ENCODE results near the gene TBX2. TPM values are rescaled to one million over a fixed set of nuclear protein-coding genes. Genes with fewer than 3 reads are reported as not detected.

The TBX2 gene
- total and polyA plus RNA-seq, 5 experiments from 2014 or later = 0.13 TPM; not detected in 4

GRCh38 chr17:61385577-61386236 lies 13.9 kb upstream of the TBX2 start:
- Mint-ChIP-seq H3K27ac (no peak overlapping the region), H3K36me3 (peaks cover 0 to 5% (median 2%) of the 10 kb centered on the region in 3 donors), H3K9me3 (no peaks in the 10 kb centered on the region), H3K4me3 (no peak overlapping the region), H3K4me1 (peaks cover 3 to 7% (median 5%) of the 10 kb centered on the region in 4 donors), H3K27me3 (peaks cover 0 to 9% (median 6%) of the 10 kb centered on the region in 5 donors)
- POLR2A ChIA-PET = no interaction called here
- ATAC-seq = no peak
- peak in 1 of 10 donors; percentile 18 for DNase-seq

- Mint-ChIP-seq H3K9me3 (no peaks in the 10 kb centered on the region), H3K27me3 (peaks cover 0 to 9% (median 6%) of the 10 kb centered on the region in 5 donors), H3K4me3 (no peak overlapping the region), H3K27ac (no peak overlapping the region), H3K4me1 (peaks cover 3 to 7% (median 5%) of the 10 kb centered on the region in 4 donors), H3K36me3 (peaks cover 0 to 2% (median 1%) of the 10 kb centered on the region in 3 donors)
- ATAC-seq (no peak), DNase-seq (peak in 1 of 10 donors; percentile 59)
- POLR2A ChIA-PET = no interaction called here
Measured at GRCh38 chr17:61386251-61386650, 13.4 kb upstream of the TBX2 start.

GRCh38 chr17:61387011-61387410 lies 12.6 kb upstream of the TBX2 start:
- DNase-seq = peak in 1 of 10 donors; percentile 41
- POLR2A ChIA-PET = no interaction called here
- H3K4me3 Mint-ChIP-seq = no peak overlapping the region

GRCh38 chr17:61387511-61388305 lies 11.9 kb upstream of the TBX2 start:
- POLR2A ChIA-PET = no interaction called here
- H3K36me3 Mint-ChIP-seq = peaks cover 0 to 6% (median 5%) of the 10 kb centered on the region in 3 donors
- DNase-seq = peak in 1 of 10 donors; percentile 53
- H3K27ac Mint-ChIP-seq = no peak overlapping the region
- peaks cover 3 to 7% (median 5%) of the 10 kb centered on the region in 4 donors for H3K4me1 Mint-ChIP-seq
- ATAC-seq = no peak
- H3K27me3 Mint-ChIP-seq = peaks cover 0 to 9% (median 6%) of the 10 kb centered on the region in 5 donors
- H3K9me3 Mint-ChIP-seq = no peaks in the 10 kb centered on the region
- no peak overlapping the region for H3K4me3 Mint-ChIP-seq

More at GRCh38 chr17:61387011-61387410, 12.6 kb upstream of the TBX2 start:
- Mint-ChIP-seq H3K9me3 (no peaks in the 10 kb centered on the region), H3K4me1 (peaks cover 3 to 7% (median 5%) of the 10 kb centered on the region in 4 donors), H3K27ac (no peak overlapping the region), H3K27me3 (peaks cover 0 to 9% (median 6%) of the 10 kb centered on the region in 5 donors), H3K36me3 (peaks cover 0 to 2% (median 1%) of the 10 kb centered on the region in 3 donors)
- ATAC-seq = no peak

GRCh38 chr17:61388561-61389356 lies 10.9 kb upstream of the TBX2 start:
- POLR2A ChIA-PET = no interaction called here
- no peak for DNase-seq
- peaks cover 3 to 7% (median 5%) of the 10 kb centered on the region in 4 donors for H3K4me1 Mint-ChIP-seq
- peaks cover 0 to 10% (median 5%) of the 10 kb centered on the region in 3 donors for H3K36me3 Mint-ChIP-seq
- H3K9me3 Mint-ChIP-seq = no peaks in the 10 kb centered on the region
- no peak overlapping the region for H3K4me3 Mint-ChIP-seq
- ATAC-seq = no peak
- no peak overlapping the region for H3K27ac Mint-ChIP-seq
- peaks cover 0 to 9% (median 6%) of the 10 kb centered on the region in 5 donors for H3K27me3 Mint-ChIP-seq

- POLR2A ChIA-PET = no interaction called here
- ATAC-seq (peak; percentile 46 to 48), DNase-seq (peak in 3 of 10 donors; percentile 36 to 49 (median 47))
- Mint-ChIP-seq H3K27ac (peak overlapping the region in 1 of 10 donors; percentile 12), H3K36me3 (peaks cover 0 to 10% (median 5%) of the 10 kb centered on the region in 3 donors), H3K4me1 (peaks cover 4 to 7% (median 5%) of the 10 kb centered on the region in 4 donors), H3K4me3 (no peak overlapping the region), H3K9me3 (no peaks in the 10 kb centered on the region), H3K27me3 (peaks cover 0 to 13% (median 6%) of the 10 kb centered on the region in 5 donors)
Measured at GRCh38 chr17:61389670-61390478, 9.8 kb upstream of the TBX2 start.

- Mint-ChIP-seq H3K27me3 (peaks cover 2 to 19% (median 10%) of the 10 kb centered on the region in 5 donors), H3K4me1 (peaks cover 4 to 7% (median 6%) of the 10 kb centered on the region in 4 donors), H3K27ac (peak overlapping the region in 1 of 10 donors; percentile 59), H3K4me3 (no peak overlapping the region), H3K9me3 (no peaks in the 10 kb centered on the region), H3K36me3 (peaks cover 0 to 7% (median 5%) of the 10 kb centered on the region in 3 donors)
- no peak for ATAC-seq
- POLR2A ChIA-PET = no interaction called here
- no peak for DNase-seq
Measured at GRCh38 chr17:61390479-61390791, 9.2 kb upstream of the TBX2 start.

- H3K36me3 Mint-ChIP-seq = peaks cover 0 to 7% (median 5%) of the 10 kb centered on the region in 3 donors
- DNase-seq = no peak
- H3K27me3 Mint-ChIP-seq = peaks cover 3 to 24% (median 15%) of the 10 kb centered on the region in 5 donors
- no peaks in the 10 kb centered on the region for H3K9me3 Mint-ChIP-seq
- POLR2A ChIA-PET = no interaction called here
- no peak overlapping the region for H3K4me3 Mint-ChIP-seq
- ATAC-seq = no peak
- H3K27ac Mint-ChIP-seq = peak overlapping the region in 1 of 10 donors; percentile 7
- peaks cover 4 to 7% (median 6%) of the 10 kb centered on the region in 4 donors for H3K4me1 Mint-ChIP-seq
Measured at GRCh38 chr17:61391595-61392291, 7.9 kb upstream of the TBX2 start.

GRCh38 chr17:61392679-61393078 lies 7.0 kb upstream of the TBX2 start:
- no peak overlapping the region for H3K4me3 Mint-ChIP-seq
- H3K27ac Mint-ChIP-seq = no peak overlapping the region
- H3K9me3 Mint-ChIP-seq = no peaks in the 10 kb centered on the region
- peaks cover 3 to 27% (median 15%) of the 10 kb centered on the region in 5 donors for H3K27me3 Mint-ChIP-seq
- POLR2A ChIA-PET = no interaction called here
- peaks cover 6 to 8% (median 7%) of the 10 kb centered on the region in 4 donors for H3K4me1 Mint-ChIP-seq
- H3K36me3 Mint-ChIP-seq = peaks cover 0 to 7% (median 5%) of the 10 kb centered on the region in 3 donors
- no peak for ATAC-seq
- no peak for DNase-seq

GRCh38 chr17:61393550-61393903 lies 6.1 kb upstream of the TBX2 start:
- H3K4me3 Mint-ChIP-seq = no peak overlapping the region
- DNase-seq (no peak), ATAC-seq (peak in 1 of 2 donors; percentile 42)
- H3K27ac Mint-ChIP-seq = no peak overlapping the region
- peaks cover 11 to 16% (median 15%) of the 10 kb centered on the region in 4 donors for H3K4me1 Mint-ChIP-seq
- H3K9me3 Mint-ChIP-seq = no peaks in the 10 kb centered on the region
- H3K36me3 Mint-ChIP-seq = peaks cover 0 to 8% (median 5%) of the 10 kb centered on the region in 3 donors
- POLR2A ChIA-PET = no interaction called here
- peaks cover 9 to 36% (median 22%) of the 10 kb centered on the region in 5 donors for H3K27me3 Mint-ChIP-seq

GRCh38 chr17:61393904-61394629 lies 5.6 kb upstream of the TBX2 start:
- peaks cover 0 to 9% (median 5%) of the 10 kb centered on the region in 3 donors for H3K36me3 Mint-ChIP-seq
- no peak overlapping the region for H3K4me3 Mint-ChIP-seq
- no peak overlapping the region for H3K27ac Mint-ChIP-seq
- POLR2A ChIA-PET = no interaction called here
- no peaks in the 10 kb centered on the region for H3K9me3 Mint-ChIP-seq
- peaks cover 10 to 37% (median 23%) of the 10 kb centered on the region in 5 donors for H3K27me3 Mint-ChIP-seq
- DNase-seq = no peak
- H3K4me1 Mint-ChIP-seq = peaks cover 11 to 20% (median 18%) of the 10 kb centered on the region in 4 donors
- ATAC-seq = no peak
